K562 (cell line): ENCODE results near the gene RSRP1. TPM values are rescaled to one million over a fixed set of nuclear protein-coding genes. Genes with fewer than 3 reads are reported as not detected.

ENCODE experiments used
- CCNT2 ChIP-seq: IDR thresholded peaks from 2 replicates; pipeline ENCODE4 v1.6.1; 2011; ENCODE audit warnings: borderline replicate concordance, low read depth, mild to moderate bottlenecking, moderate library complexity, mixed read lengths, low read length; ENCODE audit not compliant: insufficient read length; ENCODE audit errors: extremely low read depth
- EZH2 ChIP-seq: IDR thresholded peaks from 2 replicates; pipeline ENCODE4 v1.6.1; 2012; ENCODE audit warnings: low read depth, mild to moderate bottlenecking, inconsistent platforms, low read length, borderline replicate concordance
- FOXJ3 ChIP-seq: sonication (generic); formaldehyde crosslinking; IDR thresholded peaks from 2 replicates; pipeline ENCODE4 v1.4.0; 2020; ENCODE audit warnings: mild to moderate bottlenecking, missing genetic modification reagents
- FOXP4 ChIP-seq: sonication (generic); formaldehyde crosslinking; IDR thresholded peaks from 2 replicates; pipeline ENCODE4 v1.8.0; 2022; ENCODE audit warnings: mild to moderate bottlenecking, missing genetic modification reagents, borderline replicate concordance
- GATAD2A ChIP-seq: fragments of 450-650 bp; IDR thresholded peaks from 2 replicates; pipeline ENCODE4 v1.6.1; 2017
- KLF6 ChIP-seq: fragments of 250-450 bp; sonication (Bioruptor Pico); IDR thresholded peaks from 2 replicates; pipeline ENCODE4 v1.4.0; 2020; ENCODE audit warnings: mild to moderate bottlenecking, moderate library complexity, borderline replicate concordance
- MED1 ChIP-seq: sonication (generic); formaldehyde crosslinking; IDR thresholded peaks from 2 replicates; pipeline ENCODE4 v1.8.1; 2023; ENCODE audit warnings: missing genetic modification reagents, borderline replicate concordance
- NFYB ChIP-seq: IDR thresholded peaks from 2 replicates; pipeline ENCODE4 v1.6.1; 2011; ENCODE audit warnings: mild to moderate bottlenecking, moderate library complexity; ENCODE audit not compliant: insufficient read length; ENCODE audit errors: extremely low read depth
- SMARCA4 ChIP-seq: fragments of 450-650 bp; IDR thresholded peaks from 2 replicates; pipeline ENCODE4 v1.6.1; 2016
- SMC3 ChIP-seq: conservative IDR thresholded peaks from 2 replicates; pipeline ENCODE4 v1.6.1; 2011; ENCODE audit warnings: low read depth, low read length, improper control_type of control experiment; ENCODE audit not compliant: insufficient read depth
- USF1 ChIP-seq: sonication (generic); formaldehyde crosslinking; IDR thresholded peaks from 2 replicates; pipeline ENCODE4 v1.9.0; 2022; ENCODE audit warnings: mild to moderate bottlenecking, missing genetic modification reagents
- ZBTB12 ChIP-seq: fragments of 250-450 bp; sonication (Bioruptor Pico); IDR thresholded peaks from 2 replicates; pipeline ENCODE4 v1.4.0; 2020
- ZBTB33 ChIP-seq: sonication (generic); formaldehyde crosslinking; IDR thresholded peaks from 2 replicates; pipeline ENCODE4 v1.8.1; 2023; ENCODE audit warnings: mild to moderate bottlenecking, missing genetic modification reagents
- ZFP36 ChIP-seq: fragments of 150-350 bp; IDR thresholded peaks from 2 replicates; pipeline ENCODE4 v1.6.1; 2018; ENCODE audit warnings: low read length, low read depth; ENCODE audit not compliant: partially characterized antibody
- ZNF592 ChIP-seq: fragments of 450-650 bp; IDR thresholded peaks from 2 replicates; pipeline ENCODE4 v1.6.1; 2017; ENCODE audit warnings: antibody characterized with exemption, mild to moderate bottlenecking
- ZNF717 ChIP-seq: fragments of 250-450 bp; sonication (Bioruptor Pico); IDR thresholded peaks from 2 replicates; pipeline ENCODE4 v1.5.0; 2021
- ZSCAN29 ChIP-seq: fragments of 450-650 bp; IDR thresholded peaks from 2 replicates; pipeline ENCODE4 v1.6.1; 2017
- polyA plus RNA-seq, 8 experiments: library from polyadenylated mRNA; depleted of rRNA in 4 of 8; stranded (reverse) in 5 of 8; unstranded in 3 of 8; fragments of >200 nt; fragmentation: Nextera tagmentation in 2 of 8; fragmentation: Illumina TruSeq in 1 of 8; extraction: Ambion mirVana in 2 of 8; extraction: Trizol in 1 of 8; gene quantifications; 2 replicates each; pipeline versions ENCODE4 v1.2.1 to v1.2.3, GENCODE V29; 2011 to 2014; ENCODE audit warnings: inconsistent platforms in 1 of 8, missing spikeins in 1 of 8
- total RNA-seq, 7 experiments: library from RNA; depleted of rRNA in 6 of 7; stranded (reverse); fragments of >200 nt in 6 of 7; fragmentation: Illumina TruSeq in 2 of 7; extraction: Trizol in 2 of 7; gene quantifications; 2 replicates each; pipeline versions ENCODE4 v1.2.1 to v1.2.3, GENCODE V29; 2011 to 2021; ENCODE audit warnings: low replicate concordance in 1 of 7

RSRP1 gene
- total and polyA plus RNA-seq, 9 of the 15 experiments (the other 6 are each of a cell fraction or from before 2014, with no cell fraction given) = 27.2 to 283 (median 146) TPM

- TF ChIP-seq ZBTB12 (no peak), CCNT2 (no peak), KLF6 (CRISPR knock-in tag) (no peak), ZNF592 (no peak), GATAD2A (no peak), SMC3 (no peak), ZNF717 (CRISPR knock-in tag) (no peak), FOXP4 (0 out of 2 replicates have a peak, but pooled peaks have one; percentile 24), MED1 (CRISPR knock-in tag) (no peak), EZH2 (no peak), SMARCA4 (no peak), ZFP36 (no peak), NFYB (no peak), FOXJ3 (CRISPR knock-in tag) (no peak), ZBTB33 (CRISPR knock-in tag) (0 out of 2 replicates have a peak, but pooled peaks have one; percentile 2), ZSCAN29 (no peak), USF1 (no peak)
Measured at GRCh38 chr1:25245809-25246599, 1.2 kb downstream of the RSRP1 start (continued).
